ENCODE measurements around the gene PTPRU. TPM values are rescaled to one million over a fixed set of nuclear protein-coding genes. Genes with fewer than 3 reads are reported as not detected.

Gene PTPRU
- total RNA-seq, 1 experiment from 2014 or later = 45.5 TPM

- no peak overlapping the region for H2AFZ ChIP-seq (ENCODE audit: low read length)
- H3K79me2 ChIP-seq (ENCODE audit: insufficient read depth, low read length) = no peaks in the 10 kb centered on the region
- Mint-ChIP-seq H3K27ac (no peak overlapping the region), H3K9me3 (peaks cover 6 to 10% of the 10 kb centered on the region in 2 experiments), H3K27me3 (ENCODE audit: low read depth) (peaks cover 4% of the 10 kb centered on the region), H3K4me3 (no peak overlapping the region), H3K36me3 (ENCODE audit: insufficient read depth in 1 of 3, low read depth in 3 of 3) (peaks cover 0 to 8% (median 7%) of the 10 kb centered on the region in 3 experiments; a peak in 6 of 7 replicates), H3K4me1 (peaks cover 20 to 23% of the 10 kb centered on the region in 2 experiments)
- H3K4me2 ChIP-seq (ENCODE audit: insufficient read depth, insufficient read length, low read length) = no peak overlapping the region
- H3K23ac ChIP-seq (ENCODE audit: insufficient read length, low read depth, low read length) = no peak overlapping the region
- no peaks in the 10 kb centered on the region for H3K4me1 ChIP-seq (ENCODE audit: insufficient read depth, low read length)
- H2BK15ac ChIP-seq (ENCODE audit: low read depth, low read length) = no peak overlapping the region
- H2BK20ac ChIP-seq (ENCODE audit: low read depth, low read length, poor library complexity, severe bottlenecking) = no peak overlapping the region
- H2BK120ac ChIP-seq (ENCODE audit: low read depth, low read length, poor library complexity, severe bottlenecking) = no peak overlapping the region
- H3K4ac ChIP-seq (ENCODE audit: low read depth, low read length) = no peak overlapping the region
- no peak overlapping the region for H4K5ac ChIP-seq (ENCODE audit: insufficient read length, low read depth, low read length)
- H4K20me1 ChIP-seq (ENCODE audit: control insufficient read depth, insufficient read depth, insufficient read length) = no peaks in the 10 kb centered on the region
- H3K27me3 ChIP-seq (ENCODE audit: insufficient read depth, low read length) = no peaks in the 10 kb centered on the region
- no peak overlapping the region for H4K91ac ChIP-seq (ENCODE audit: insufficient read length, low read depth, low read length)
- no peak overlapping the region for H3K27ac ChIP-seq (ENCODE audit: insufficient read length, low read depth, low read length)
- DNase-seq = no peak
- no peaks in the 10 kb centered on the region for H3K23me2 ChIP-seq (ENCODE audit: insufficient read length, low read depth, low read length, poor library complexity, severe bottlenecking)
- no peak overlapping the region for H4K8ac ChIP-seq (replicated peaks; ENCODE audit: insufficient read length, low read depth, low read length)
- H2BK5ac ChIP-seq (ENCODE audit: insufficient read length, low read length) = no peak overlapping the region
- no peak for TF ChIP-seq CTCF (conservative IDR thresholded peaks at IDR 0.05)
- H3K79me1 ChIP-seq (ENCODE audit: insufficient read depth, low read depth, low read length, poor library complexity, severe bottlenecking) = no peaks in the 10 kb centered on the region
- H2AK5ac ChIP-seq (ENCODE audit: insufficient read length, low read length) = no peak overlapping the region
- no peak overlapping the region for H2BK12ac ChIP-seq (ENCODE audit: insufficient read length, low read depth, low read length)
- H3K56ac ChIP-seq (ENCODE audit: insufficient read length, low read depth, low read length) = no peak overlapping the region
- H3K9ac ChIP-seq (ENCODE audit: extremely low read depth, insufficient read length, low read length) = no peak overlapping the region
- H3K14ac ChIP-seq (ENCODE audit: insufficient read depth, low read length) = no peak overlapping the region
- H3T11ph ChIP-seq (ENCODE audit: low read length) = no peak overlapping the region
- no peaks in the 10 kb centered on the region for H3K9me3 ChIP-seq (ENCODE audit: control insufficient read depth, low read depth, low read length)
- H3K18ac ChIP-seq (ENCODE audit: insufficient read length, low read depth, low read length) = no peak overlapping the region
These were observed 99.3 kb downstream of the PTPRU start for GRCh38 chr1:29335573-29335972.

All from H9 (cell line).